ENCODE results near the gene OR51E2.

OR51E2 gene

DNA sequence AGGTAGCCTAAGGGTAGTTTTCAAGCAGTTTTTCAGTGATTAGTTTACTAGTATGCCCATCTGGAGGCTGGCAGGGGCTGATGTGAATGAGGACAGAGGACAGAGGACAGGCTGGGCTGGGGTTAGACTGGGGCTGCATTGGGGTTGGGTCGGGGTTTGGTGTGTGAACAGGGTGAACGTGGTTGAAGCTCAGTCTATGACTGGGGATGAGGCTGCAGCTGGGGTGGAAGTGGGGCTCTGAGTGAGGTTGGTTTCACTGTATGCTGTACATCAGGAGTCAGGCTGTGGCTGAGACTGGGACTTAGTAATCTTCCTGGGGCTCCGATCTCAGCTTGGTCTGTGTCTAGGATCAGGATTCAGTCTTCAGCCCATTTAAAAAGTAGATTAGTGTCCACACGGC is 53.4 kb downstream of the OR51E2 start:
- TF ChIP-seq ZFX (IDR thresholded peaks at IDR 0.05), result no peak
- TF ChIP-seq, protein P1, sequence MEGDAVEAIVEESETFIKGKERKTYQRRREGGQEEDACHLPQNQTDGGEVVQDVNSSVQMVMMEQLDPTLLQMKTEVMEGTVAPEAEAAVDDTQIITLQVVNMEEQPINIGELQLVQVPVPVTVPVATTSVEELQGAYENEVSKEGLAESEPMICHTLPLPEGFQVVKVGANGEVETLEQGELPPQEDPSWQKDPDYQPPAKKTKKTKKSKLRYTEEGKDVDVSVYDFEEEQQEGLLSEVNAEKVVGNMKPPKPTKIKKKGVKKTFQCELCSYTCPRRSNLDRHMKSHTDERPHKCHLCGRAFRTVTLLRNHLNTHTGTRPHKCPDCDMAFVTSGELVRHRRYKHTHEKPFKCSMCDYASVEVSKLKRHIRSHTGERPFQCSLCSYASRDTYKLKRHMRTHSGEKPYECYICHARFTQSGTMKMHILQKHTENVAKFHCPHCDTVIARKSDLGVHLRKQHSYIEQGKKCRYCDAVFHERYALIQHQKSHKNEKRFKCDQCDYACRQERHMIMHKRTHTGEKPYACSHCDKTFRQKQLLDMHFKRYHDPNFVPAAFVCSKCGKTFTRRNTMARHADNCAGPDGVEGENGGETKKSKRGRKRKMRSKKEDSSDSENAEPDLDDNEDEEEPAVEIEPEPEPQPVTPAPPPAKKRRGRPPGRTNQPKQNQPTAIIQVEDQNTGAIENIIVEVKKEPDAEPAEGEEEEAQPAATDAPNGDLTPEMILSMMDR (conservative IDR thresholded peaks at IDR 0.05), result no peak
- H3K27ac ChIP-seq, result no peak overlapping the region; the same call in 1 of the 2 replicates

DNA sequence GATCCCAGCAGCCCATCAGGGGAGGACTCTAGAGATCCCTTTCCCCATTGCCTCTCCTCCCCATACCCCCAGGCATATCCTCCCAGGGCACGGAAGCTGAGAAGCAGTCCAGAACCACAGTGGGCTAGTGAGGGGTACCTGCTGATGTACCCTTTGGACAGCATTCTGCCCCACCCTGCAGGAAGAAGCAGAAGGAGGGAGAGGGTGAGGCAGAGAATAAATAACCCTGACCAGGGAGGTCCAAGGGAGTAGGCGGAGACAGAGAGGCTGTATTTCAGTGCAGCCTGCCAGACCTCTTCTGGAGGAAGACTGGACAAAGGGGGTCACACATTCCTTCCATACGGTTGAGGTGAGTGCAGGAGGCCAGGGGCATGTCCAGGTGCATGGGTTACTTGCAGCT is 54.0 kb downstream of the OR51E2 start, which contains the start of gene OR51E1:
OR51E1 (plus strand) TSS at position 301 of the 400 bp plus-strand sequence. CDS start 8,545 bp downstream, outside the sequence.
- TF ChIP-seq, protein P1 (conservative IDR thresholded peaks at IDR 0.05), result no peak
- TF ChIP-seq ZFX (IDR thresholded peaks at IDR 0.05), result no peak
- H3K27ac ChIP-seq, result no peak within 1 kb of the TSS; the same call in 1 of the 2 replicates

DNA sequence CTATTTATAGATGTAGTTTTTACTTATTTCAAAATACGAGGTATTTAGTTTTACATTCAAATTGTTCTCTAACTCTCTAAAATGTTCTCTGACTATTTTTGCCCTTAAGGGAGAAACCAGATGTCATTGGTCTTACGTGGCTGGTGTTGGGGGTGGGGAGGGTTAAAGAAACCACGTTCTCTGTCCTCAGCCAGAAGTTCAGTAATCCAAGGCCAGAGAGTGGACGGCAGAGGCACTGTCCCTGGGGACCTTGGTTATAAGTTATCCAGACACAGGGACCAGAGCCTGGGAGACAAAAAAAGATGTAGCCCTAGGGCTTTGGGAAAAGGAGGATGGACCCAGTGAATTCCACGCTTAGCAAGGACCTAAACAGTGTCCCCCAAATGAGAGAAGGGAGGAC is 54.6 kb downstream of the OR51E2 start:
- TF ChIP-seq ZFX (IDR thresholded peaks at IDR 0.05), result no peak
- TF ChIP-seq, protein P1 (conservative IDR thresholded peaks at IDR 0.05), result no peak
- no peak overlapping the region for H3K27ac ChIP-seq

DNA sequence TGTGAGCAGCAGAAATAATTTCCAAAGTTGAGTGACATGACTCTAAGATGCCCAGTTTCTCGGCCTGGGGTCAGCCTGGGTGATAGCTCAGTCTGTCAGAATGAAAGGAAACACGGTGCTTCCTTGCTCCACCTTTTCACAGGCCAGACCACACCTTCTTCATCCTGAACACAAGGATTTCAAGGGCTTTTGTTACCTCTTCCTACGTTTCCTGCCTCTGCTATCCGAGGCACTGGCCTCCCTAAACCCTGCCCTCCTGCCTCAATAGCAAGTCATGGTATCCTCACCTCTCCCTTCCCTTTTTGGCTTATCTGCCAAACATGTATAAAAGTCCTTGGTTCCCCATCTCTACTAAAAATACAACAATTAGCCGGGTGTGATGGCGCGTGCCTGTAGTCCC is 55.6 kb downstream of the OR51E2 start:
- H3K27ac ChIP-seq, result no peak overlapping the region
- no peak for TF ChIP-seq ZFX (IDR thresholded peaks at IDR 0.05)
- TF ChIP-seq, protein P1 (conservative IDR thresholded peaks at IDR 0.05), result no peak

DNA sequence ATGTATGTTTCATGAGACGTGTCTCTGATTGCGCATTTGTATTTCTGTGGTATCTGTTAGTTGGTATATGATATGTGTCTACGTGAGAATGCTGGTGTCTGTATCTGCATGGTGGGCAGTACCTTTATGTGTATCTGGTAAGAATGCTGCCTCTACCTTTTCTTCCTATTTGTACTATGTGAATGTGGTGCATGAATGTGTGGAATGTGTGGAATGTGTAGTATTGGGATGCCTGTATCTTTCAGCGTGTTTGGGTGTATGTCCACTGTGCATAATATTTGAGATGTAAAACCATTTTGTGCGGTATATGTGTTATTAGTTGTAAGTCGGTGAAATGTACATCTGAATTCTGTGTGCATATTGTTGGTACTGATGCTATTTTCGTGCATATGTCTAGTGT is 56.2 kb downstream of the OR51E2 start:
- no peak for TF ChIP-seq ZFX (IDR thresholded peaks at IDR 0.05)
- TF ChIP-seq, protein P1 (conservative IDR thresholded peaks at IDR 0.05), result no peak
- H3K27ac ChIP-seq, result no peak overlapping the region

DNA sequence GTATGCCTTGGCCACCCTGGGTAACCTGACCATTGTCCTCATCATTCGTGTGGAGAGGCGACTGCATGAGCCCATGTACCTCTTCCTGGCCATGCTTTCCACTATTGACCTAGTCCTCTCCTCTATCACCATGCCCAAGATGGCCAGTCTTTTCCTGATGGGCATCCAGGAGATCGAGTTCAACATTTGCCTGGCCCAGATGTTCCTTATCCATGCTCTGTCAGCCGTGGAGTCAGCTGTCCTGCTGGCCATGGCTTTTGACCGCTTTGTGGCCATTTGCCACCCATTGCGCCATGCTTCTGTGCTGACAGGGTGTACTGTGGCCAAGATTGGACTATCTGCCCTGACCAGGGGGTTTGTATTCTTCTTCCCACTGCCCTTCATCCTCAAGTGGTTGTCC is 57.7 kb downstream of the OR51E2 start:
- no peak for TF ChIP-seq ZFX (IDR thresholded peaks at IDR 0.05)
- TF ChIP-seq, protein P1 (conservative IDR thresholded peaks at IDR 0.05), result no peak
- no peak overlapping the region; the same call in 1 of the 2 replicates for H3K27ac ChIP-seq

DNA sequence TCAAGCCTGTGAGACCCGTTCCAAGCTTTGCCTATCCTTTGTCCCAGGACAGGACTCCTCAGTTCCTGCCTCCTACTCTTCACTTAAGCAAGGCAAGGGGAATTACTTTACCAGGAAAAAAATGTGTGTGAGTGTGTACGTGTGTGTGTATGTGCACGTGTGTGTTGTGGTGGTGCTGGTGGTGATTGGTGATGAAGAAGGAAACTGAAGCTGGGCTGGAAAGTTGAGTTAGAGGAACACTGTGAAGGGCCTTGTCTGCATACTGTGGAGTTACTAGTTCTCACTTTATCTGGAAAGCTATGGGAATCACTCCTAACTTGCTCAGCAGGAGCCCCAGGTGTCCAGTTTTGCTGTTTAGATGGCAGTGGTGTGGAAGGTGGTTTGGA is 60.0 kb downstream of the OR51E2 start:
- no peak overlapping the region; the same call in 1 of the 2 replicates for H3K27ac ChIP-seq
- TF ChIP-seq ZFX (IDR thresholded peaks at IDR 0.05), result no peak
- TF ChIP-seq, protein P1 (conservative IDR thresholded peaks at IDR 0.05), result no peak
